ENCODE data around the gene BCOR.
A peak's percentile ranks its signal among the peaks of the same experiment; 100 is the strongest.

The BCOR gene

GRCh38 chrX:40097504-40098263 is at the start of gene BCOR:
Gene BCOR, minus strand, starts transcription at chrX:40097958. Its CDS starts 20,029 bp downstream, at chrX:40077929.
- peak; percentile 90 for DNase-seq

GRCh38 chrX:40147126-40147952 is 49.6 kb upstream of the BCOR start:
- no peak for DNase-seq

- DNase-seq, result peak; percentile 71
Observed at GRCh38 chrX:40146262-40147125, 48.7 kb upstream of the BCOR start.

GRCh38 chrX:40145923-40146261 is 48.1 kb upstream of the BCOR start:
- DNase-seq, result peak; percentile 58

GRCh38 chrX:40145001-40145922 is 47.5 kb upstream of the BCOR start:
- no peak for DNase-seq

GRCh38 chrX:40144576-40144975 is 46.8 kb upstream of the BCOR start:
- DNase-seq, result no peak

GRCh38 chrX:40143987-40144386 is 46.2 kb upstream of the BCOR start:
- DNase-seq, result no peak

- no peak for DNase-seq
Observed at GRCh38 chrX:40143001-40143400, 45.2 kb upstream of the BCOR start.

GRCh38 chrX:40142417-40142816 is 44.7 kb upstream of the BCOR start:
- DNase-seq, result no peak

GRCh38 chrX:40140706-40141499 is 43.1 kb upstream of the BCOR start:
- no peak for DNase-seq

GRCh38 chrX:40132751-40133150 is 35.0 kb upstream of the BCOR start:
- DNase-seq, result no peak

- DNase-seq, result no peak
Observed at GRCh38 chrX:40131654-40132337, 34.0 kb upstream of the BCOR start.

- no peak for DNase-seq
Observed at GRCh38 chrX:40130207-40130606, 32.4 kb upstream of the BCOR start.

GRCh38 chrX:40127052-40127451 is 29.3 kb upstream of the BCOR start:
- no peak for DNase-seq

GRCh38 chrX:40122487-40122886 is 24.7 kb upstream of the BCOR start:
- DNase-seq, result no peak

GRCh38 chrX:40121618-40122017 is 23.9 kb upstream of the BCOR start:
- DNase-seq, result no peak

- peak; percentile 91 for DNase-seq
Observed at GRCh38 chrX:40120838-40121580, 23.3 kb upstream of the BCOR start.

GRCh38 chrX:40117715-40118285 is 20.0 kb upstream of the BCOR start:
- no peak for DNase-seq

GRCh38 chrX:40116925-40117324 is 19.2 kb upstream of the BCOR start:
- DNase-seq, result no peak

GRCh38 chrX:40112996-40113395 is 15.2 kb upstream of the BCOR start:
- no peak for DNase-seq

Data from DMS53 (cell line).